Measurements from ENCODE around the gene GALNT12.

The GALNT12 gene

GRCh38 chr9:98790134-98790841 lies 17.2 kb upstream of the GALNT12 start:
- Histone ChIP-seq H3K27me3 (no peaks in the 10 kb centered on the region), H3K27ac (peak overlapping the region in 1 of 2 donors; percentile 43), H3K4me3 (no peak overlapping the region), H3K9me3 (no peaks in the 10 kb centered on the region), H3K4me1 (peaks cover 0 to 18% (median 9%) of the 10 kb centered on the region in 4 donors), H3K36me3 (peaks cover 0 to 6% (median 5%) of the 10 kb centered on the region in 3 donors)
- intact Hi-C loops (cut with DNase I; ENCODE audit: low total_unique reads): no loop called here
- TF ChIP-seq CTCF (IDR thresholded peaks at IDR 0.05): no peak
- DNase-seq: no peak

- no peaks in the 10 kb centered on the region for H3K9me3 ChIP-seq
- H3K4me3 ChIP-seq: no peak overlapping the region
- H3K27me3 ChIP-seq: no peaks in the 10 kb centered on the region
- H3K4me1 ChIP-seq: peaks cover 0 to 24% (median 11%) of the 10 kb centered on the region in 4 donors
- TF ChIP-seq CTCF (IDR thresholded peaks at IDR 0.05): peak; percentile 98 to 100
- H3K27ac ChIP-seq: peak overlapping the region; percentile 43 to 63
- H3K36me3 ChIP-seq: peaks cover 0 to 6% (median 5%) of the 10 kb centered on the region in 3 donors
- intact Hi-C loops (cut with DNase I; ENCODE audit: low total_unique reads): no loop called here
- DNase-seq: peak; percentile 93 to 94
These were observed 16.4 kb upstream of the GALNT12 start for GRCh38 chr9:98790842-98791607.

GRCh38 chr9:98791608-98792490 lies 15.6 kb upstream of the GALNT12 start:
- Histone ChIP-seq H3K27me3 (no peaks in the 10 kb centered on the region), H3K27ac (peak overlapping the region; percentile 4 to 63), H3K36me3 (peaks cover 0 to 6% (median 5%) of the 10 kb centered on the region in 3 donors), H3K4me3 (no peak overlapping the region), H3K4me1 (peaks cover 0 to 24% (median 13%) of the 10 kb centered on the region in 4 donors), H3K9me3 (no peaks in the 10 kb centered on the region)
- intact Hi-C loops (cut with DNase I; ENCODE audit: low total_unique reads): no loop called here
- peak in 1 of 2 donors; percentile 66 for DNase-seq
- no peak for TF ChIP-seq CTCF (IDR thresholded peaks at IDR 0.05)

- no peak for DNase-seq
- intact Hi-C loops (cut with DNase I; ENCODE audit: low total_unique reads): no loop called here
- H3K27me3 ChIP-seq: no peaks in the 10 kb centered on the region
These were observed 14.4 kb upstream of the GALNT12 start for GRCh38 chr9:98793031-98793430.

More at GRCh38 chr9:98793031-98793430, 14.4 kb upstream of the GALNT12 start:
- Histone ChIP-seq H3K4me1 (peaks cover 0 to 24% (median 13%) of the 10 kb centered on the region in 4 donors), H3K27ac (no peak overlapping the region), H3K9me3 (no peaks in the 10 kb centered on the region), H3K36me3 (peaks cover 0 to 6% (median 5%) of the 10 kb centered on the region in 3 donors), H3K4me3 (no peak overlapping the region)
- TF ChIP-seq CTCF (IDR thresholded peaks at IDR 0.05): no peak
